H1 (cell line): Measurements from ENCODE around the gene HERC4. TPM values are rescaled to one million over a fixed set of nuclear protein-coding genes. Genes with fewer than 3 reads are reported as not detected.

ENCODE experiments used
- CTCF ChIA-PET: fragments of 300-600 bp; sonication (Branson Sonifier 250); formaldehyde crosslinking; loops from one replicate; lab custom pipeline; 2021; ENCODE audit not compliant: partially characterized antibody; lab: Charles Lee
- POLR2A ChIA-PET: fragments of 300-600 bp; sonication (Branson Sonifier 250); formaldehyde crosslinking; loops from one replicate; lab custom pipeline; 2021; ENCODE audit warnings: inconsistent platforms; ENCODE audit not compliant: partially characterized antibody; lab: Charles Lee
- DNase-seq, 2 experiments: peaks; one replicate each; pipeline versions ENCODE4 v3.0.0 to v3.0.0-alpha.2; 2010 to 2022; ENCODE audit warnings: low spot score in 2 of 2, low read depth in 1 of 2, mixed read lengths in 1 of 2
- FAIRE-seq: peaks from 2 replicates; lab custom pipeline; 2011; peaks lifted over from hg19 to GRCh38; lab: Jason Lieb, UNC
- H2AFZ ChIP-seq: 2 replicates; pipeline ENCODE4 v1.8.1; 2012; ENCODE audit warnings: low read length, inconsistent platforms
- H2AK5ac ChIP-seq: 2 replicates; pipeline ENCODE4 v1.6.1; 2013; ENCODE audit warnings: low read depth, low read length
- H2BK120ac ChIP-seq: replicated peaks from 2 replicates; pipeline ENCODE3; 2013; ENCODE audit warnings: low read depth, low read length, inconsistent platforms
- H2BK12ac ChIP-seq: 2 replicates; pipeline ENCODE4 v1.6.1; 2013; ENCODE audit warnings: low read depth, low read length
- H2BK15ac ChIP-seq: 2 replicates; pipeline ENCODE4 v1.6.1; 2013; ENCODE audit warnings: low read length
- H2BK20ac ChIP-seq: 2 replicates; pipeline ENCODE4 v1.6.1; 2013; ENCODE audit warnings: low read length
- H2BK5ac ChIP-seq: 2 replicates; pipeline ENCODE4 v1.6.1; 2013; ENCODE audit warnings: low read depth, low read length
- H3K14ac ChIP-seq: 2 replicates; pipeline ENCODE4 v1.6.1; 2013; ENCODE audit warnings: inconsistent platforms; ENCODE audit not compliant: insufficient read length
- H3K18ac ChIP-seq: 2 replicates; pipeline ENCODE4 v1.6.1; 2013; ENCODE audit warnings: low read length; ENCODE audit errors: extremely low read depth
- H3K23ac ChIP-seq: 2 replicates; pipeline ENCODE4 v1.6.1; 2013; ENCODE audit warnings: inconsistent platforms; ENCODE audit not compliant: insufficient read length
- H3K23me2 ChIP-seq: 2 replicates; pipeline ENCODE4 v1.6.1; 2013; ENCODE audit warnings: low read depth, low read length
- H3K27ac ChIP-seq: 2 replicates; pipeline ENCODE4 v1.6.1; 2011; ENCODE audit warnings: low read depth, low read length, inconsistent platforms
- H3K27me3 ChIP-seq, 4 experiments: replicated peaks in 1 of 4; 1 replicate in 1 of 4; 2 replicates in 3 of 4; pipeline versions ENCODE4 v1.6.1 to v1.8.1; 2011 to 2013; ENCODE audit warnings: low read length in 3 of 4, mild to moderate bottlenecking in 3 of 4, inconsistent platforms in 2 of 4, mixed read lengths in 2 of 4, moderate library complexity in 1 of 4; ENCODE audit not compliant: control insufficient read depth in 3 of 4, insufficient read depth in 3 of 4; ENCODE audit errors: extremely low read depth in 1 of 4
- H3K36me3 ChIP-seq, 4 experiments: 2 replicates each; pipeline versions ENCODE4 v1.6.1 to v1.8.1; 2011 to 2013; ENCODE audit warnings: mild to moderate bottlenecking in 4 of 4, low read length in 3 of 4, moderate library complexity in 2 of 4, control low read depth in 1 of 4, inconsistent platforms in 1 of 4; ENCODE audit not compliant: insufficient read depth in 4 of 4, control insufficient read depth in 2 of 4
- H3K4ac ChIP-seq: replicated peaks from 2 replicates; pipeline ENCODE3; 2013; ENCODE audit warnings: low read length, low read depth, mixed read lengths, inconsistent platforms; ENCODE audit not compliant: insufficient read length
- H3K4me1 ChIP-seq, 4 experiments: replicated peaks in 1 of 4; 1 replicate in 1 of 4; 2 replicates in 3 of 4; pipeline versions ENCODE4 v1.6.1 to v1.8.1; 2011 to 2013; ENCODE audit warnings: low read length in 3 of 4, inconsistent platforms in 2 of 4, mixed read lengths in 1 of 4; ENCODE audit not compliant: insufficient read depth in 4 of 4, control insufficient read depth in 3 of 4
- H3K4me2 ChIP-seq, 2 experiments: 2 replicates each; pipeline versions ENCODE4 v1.6.1 to v1.8.1; 2011 to 2013; ENCODE audit warnings: low read depth in 2 of 2, low read length in 2 of 2, control low read depth in 1 of 2, inconsistent platforms in 1 of 2, mild to moderate bottlenecking in 1 of 2; ENCODE audit not compliant: insufficient read depth in 1 of 2
- H3K4me3 ChIP-seq, 4 experiments: fragments of 200-600, 300-600 bp in 1 of 4; sonication (generic), shearing (Covaris generic), sonication (Bioruptor Twin) in 1 of 4; 2 replicates each; pipeline versions ENCODE4 v1.5.1 to v1.8.1; 2011 to 2016; ENCODE audit warnings: low read length in 4 of 4, low read depth in 3 of 4, control low read depth in 2 of 4, inconsistent platforms in 2 of 4, mild to moderate bottlenecking in 2 of 4, mixed read lengths in 1 of 4, moderate library complexity in 1 of 4; ENCODE audit not compliant: insufficient read depth in 2 of 4; ENCODE audit errors: extremely low read depth in 1 of 4
- H3K56ac ChIP-seq: replicated peaks from 2 replicates; pipeline ENCODE3; 2013; ENCODE audit warnings: low read depth, mild to moderate bottlenecking, mixed read lengths, low read length, inconsistent platforms; ENCODE audit not compliant: insufficient read length
- H3K79me1 ChIP-seq: 2 replicates; pipeline ENCODE4 v1.6.1; 2013; ENCODE audit warnings: low read depth, low read length, control low read depth
- H3K79me2 ChIP-seq, 2 experiments: 2 replicates each; pipeline versions ENCODE4 v1.6.1 to v1.8.1; 2012 to 2013; ENCODE audit warnings: low read length in 2 of 2, mild to moderate bottlenecking in 2 of 2, inconsistent platforms in 1 of 2; ENCODE audit not compliant: insufficient read depth in 2 of 2, control insufficient read depth in 1 of 2
- H3K9ac ChIP-seq, 4 experiments: replicated peaks in 1 of 4; 1 replicate in 1 of 4; 2 replicates in 3 of 4; pipeline versions ENCODE4 v1.6.1 to v1.8.1; 2011 to 2013; ENCODE audit warnings: low read depth in 3 of 4, low read length in 3 of 4, control low read depth in 2 of 4, mild to moderate bottlenecking in 2 of 4, moderate library complexity in 2 of 4, inconsistent platforms in 1 of 4; ENCODE audit errors: extremely low read depth in 1 of 4
- H3K9me3 ChIP-seq, 2 experiments: 2 replicates each; pipeline versions ENCODE4 v1.6.1 to v1.8.1; 2012 to 2013; ENCODE audit warnings: mild to moderate bottlenecking in 2 of 2, moderate library complexity in 2 of 2, control low read depth in 1 of 2, inconsistent platforms in 1 of 2, low read depth in 1 of 2, low read length in 1 of 2, mixed read lengths in 1 of 2; ENCODE audit not compliant: insufficient read depth in 2 of 2
- H4K20me1 ChIP-seq, 2 experiments: replicated peaks in 1 of 2; 2 replicates each; pipeline versions ENCODE3 to v1.8.1; 2011 to 2013; ENCODE audit warnings: inconsistent platforms in 2 of 2, low read length in 2 of 2, mild to moderate bottlenecking in 1 of 2; ENCODE audit not compliant: insufficient read depth in 2 of 2, control insufficient read depth in 1 of 2
- H4K5ac ChIP-seq: 2 replicates; pipeline ENCODE4 v1.6.1; 2013; ENCODE audit warnings: low read length, low read depth, mixed read lengths, inconsistent platforms; ENCODE audit not compliant: insufficient read length
- H4K8ac ChIP-seq: 2 replicates; pipeline ENCODE4 v1.8.0; 2013; ENCODE audit warnings: mild to moderate bottlenecking, moderate library complexity, low read length, inconsistent platforms; ENCODE audit not compliant: insufficient read depth; ENCODE audit errors: extremely low read depth
- H4K91ac ChIP-seq: replicated peaks from 2 replicates; pipeline ENCODE3; 2013; ENCODE audit warnings: low read length, mixed read lengths, inconsistent platforms; ENCODE audit not compliant: insufficient read length
- ATF2 ChIP-seq: IDR thresholded peaks from 2 replicates; pipeline ENCODE4 v1.6.1; 2012; ENCODE audit warnings: low read length, inconsistent platforms
- CEBPB ChIP-seq: IDR thresholded peaks from 2 replicates; pipeline ENCODE4 v1.6.1; 2012; ENCODE audit warnings: low read depth, low read length
- EZH2 ChIP-seq: fragments of 200-600 bp; sonication (generic); IDR thresholded peaks from 2 replicates; pipeline ENCODE4 v1.7.1; 2012; ENCODE audit warnings: low read depth, mild to moderate bottlenecking, moderate library complexity, low read length, inconsistent platforms; ENCODE audit not compliant: severe bottlenecking
- HDAC6 ChIP-seq: IDR thresholded peaks from one replicate; pipeline ENCODE4 v1.7.1; 2012; ENCODE audit warnings: low read depth, mild to moderate bottlenecking, inconsistent platforms, low read length, moderate library complexity
- KDM1A ChIP-seq: fragments of 200-600, 300-600 bp; sonication (generic); IDR thresholded peaks from 2 replicates; pipeline ENCODE4 v1.7.1; 2016; ENCODE audit warnings: mild to moderate bottlenecking, low read length, borderline replicate concordance
- MAX ChIP-seq: IDR thresholded peaks from 2 replicates; pipeline ENCODE4 v1.6.1; 2012; ENCODE audit warnings: inconsistent platforms
- RFX5 ChIP-seq: IDR thresholded peaks from 2 replicates; pipeline ENCODE4 v1.6.1; 2011; ENCODE audit warnings: low read depth, low read length, improper control_type of control experiment, borderline replicate concordance
- RXRA ChIP-seq: IDR thresholded peaks from 2 replicates; pipeline ENCODE4 v1.6.1; 2011; ENCODE audit warnings: low read depth, mild to moderate bottlenecking, low read length, moderate library complexity; ENCODE audit not compliant: insufficient read depth
- SRF ChIP-seq: IDR thresholded peaks from 2 replicates; pipeline ENCODE4 v1.6.1; 2011; ENCODE audit warnings: mild to moderate bottlenecking, low read depth, low read length, moderate library complexity
- TAF7 ChIP-seq: optimal IDR thresholded peaks from 2 replicates; pipeline ENCODE3; 2011; ENCODE audit warnings: low read depth, mild to moderate bottlenecking, inconsistent platforms, low read length, moderate library complexity, borderline replicate concordance
- TBP ChIP-seq: IDR thresholded peaks from 2 replicates; pipeline ENCODE4 v1.6.1; 2011; ENCODE audit warnings: low read depth, low read length, improper control_type of control experiment
- YY1 ChIP-seq: IDR thresholded peaks from 2 replicates; pipeline ENCODE4 v1.6.1; 2011; ENCODE audit warnings: low read depth, mild to moderate bottlenecking, low read length
- WGBS, 2 experiments: shearing (Covaris generic) in 1 of 2; methylation state at CpG; one replicate each; pipeline versions ENCODE4 v1.1.6 to v1.1.7; 2013 to 2015; ENCODE audit warnings: low lambda C conversion rate in 2 of 2, mixed read lengths in 2 of 2, inconsistent platforms in 1 of 2, low coverage in 1 of 2, missing lambda C conversion rate in 1 of 2; ENCODE audit not compliant: insufficient replicate concordance in 2 of 2, insufficient coverage in 1 of 2, insufficient read length in 1 of 2; ENCODE audit errors: extremely low coverage in 1 of 2, missing lambda C conversion rate in 1 of 2; 5-methylcytosine and 5-hydroxymethylcytosine counted together
- polyA plus RNA-seq, 7 experiments: library from polyadenylated mRNA; depleted of rRNA in 3 of 7; stranded (reverse) in 5 of 7; unstranded in 2 of 7; fragments of >200 nt in 5 of 7; fragments of 200-250 nt in 2 of 7; gene quantifications; 1 replicate in 5 of 7; 2 replicates in 1 of 7; 4 replicates in 1 of 7; pipeline versions ENCODE4 v1.2.1 to v1.2.3, GENCODE V29; 2011 to 2013; ENCODE audit warnings: missing spikeins in 2 of 7, mixed read lengths in 2 of 7
- total RNA-seq: library from RNA; stranded (reverse); fragmentation: NEBNext Ultra II Directional; extraction: Animal tissue kit (Norgen Biotek cat#: 25700); gene quantifications from 2 replicates; pipeline ENCODE4 v1.2.1, GENCODE V29; 2021

The HERC4 gene
- total and polyA plus RNA-seq, 2 of the 8 experiments (the other 6 are each of a cell fraction or from before 2014, with no cell fraction given): 7.5 to 44.0 TPM

GRCh38 chr10:68077026-68077425, 1.9 kb upstream of the HERC4 start:
- no peak for TF ChIP-seq SRF
- no peak for TF ChIP-seq RXRA
- TF ChIP-seq ATF2: no peak
- TF ChIP-seq KDM1A: no peak
- no peak for TF ChIP-seq CEBPB
- no peak for TF ChIP-seq TAF7
- TF ChIP-seq HDAC6: no peak
- no peak for TF ChIP-seq YY1
- TF ChIP-seq RFX5: no peak
- no peak for TF ChIP-seq EZH2
- TF ChIP-seq TBP: no peak
- TF ChIP-seq MAX: no peak
- H3K23me2 ChIP-seq: peaks cover 4% of the 10 kb centered on the region
- H3K4me1 ChIP-seq: peaks cover 0 to 10% (median 2%) of the 10 kb centered on the region in 4 experiments; a peak in 2 of 7 replicates
- no peak overlapping the region for H2BK120ac ChIP-seq
- H2AFZ ChIP-seq: no peak overlapping the region
- no peak overlapping the region for H4K8ac ChIP-seq
- no peak overlapping the region for H2BK5ac ChIP-seq
- H2BK15ac ChIP-seq: no peak overlapping the region
- no peak overlapping the region for H3K27ac ChIP-seq
- no peaks in the 10 kb centered on the region for H3K27me3 ChIP-seq
- no peak overlapping the region for H4K5ac ChIP-seq
- peaks cover 0 to 7% (median 0%) of the 10 kb centered on the region in 4 experiments; a peak in 1 of 8 replicates for H3K36me3 ChIP-seq
- DNase-seq (no peak), FAIRE-seq (no peak)
- no peak overlapping the region for H2AK5ac ChIP-seq
- H3K4ac ChIP-seq: no peak overlapping the region
- no peak overlapping the region for H3K9ac ChIP-seq
- no peak overlapping the region for H3K14ac ChIP-seq
- H4K20me1 ChIP-seq: no peaks in the 10 kb centered on the region
- no peaks in the 10 kb centered on the region for H3K9me3 ChIP-seq
- H3K79me1 ChIP-seq: no peaks in the 10 kb centered on the region; the same call in 1 of the 2 replicates
- no peak overlapping the region for H3K23ac ChIP-seq
- peaks cover 0 to 25% of the 10 kb centered on the region in 2 experiments; a peak in 3 of 4 replicates for H3K79me2 ChIP-seq
- H2BK12ac ChIP-seq: no peak overlapping the region
- CTCF ChIA-PET: interaction anchor here (0.9 to 1.6 kb wide), 3 partner anchors 15 to 81 kb away, joined by 3 to 5 read pairs (median 5); no protein-coding TSS in a partner anchor
- 92% methylated on average over 5 of the region's 5 CpGs; no CpG with 5 or more reads in 1 of the 2 experiments for WGBS, 2 experiments
- no peak overlapping the region for H3K4me2 ChIP-seq
- no peak overlapping the region for H3K56ac ChIP-seq
- H3K18ac ChIP-seq: no peak overlapping the region
- POLR2A ChIA-PET: no interaction called here
- no peak overlapping the region for H2BK20ac ChIP-seq
- no peak overlapping the region for H4K91ac ChIP-seq
- no peak overlapping the region for H3K4me3 ChIP-seq
